IgD-negative memory B cell (primary cell): Measurements from ENCODE around the gene JARID2. TPM values are rescaled to one million over a fixed set of nuclear protein-coding genes. Genes with fewer than 3 reads are reported as not detected.

ENCODE experiments used
- H3K27ac Mint-ChIP-seq, 3 donors: one replicate each; pipeline ENCODE4 v1.8.0; 2020 to 2022; ENCODE audit warnings: mild to moderate bottlenecking in 3 of 3, mixed read lengths in 3 of 3, moderate library complexity in 1 of 3
- H3K27me3 Mint-ChIP-seq: one replicate; pipeline ENCODE4 v1.8.0; 2021; ENCODE audit warnings: mixed read lengths
- H3K36me3 Mint-ChIP-seq: one replicate; pipeline ENCODE4 v1.8.0; 2020; ENCODE audit warnings: mild to moderate bottlenecking, mixed read lengths
- H3K4me1 Mint-ChIP-seq, 3 donors: one replicate each; pipeline ENCODE4 v1.8.0; 2020 to 2022; ENCODE audit warnings: mixed read lengths in 3 of 3, mild to moderate bottlenecking in 1 of 3
- H3K4me3 Mint-ChIP-seq, 4 donors: one replicate each; pipeline ENCODE4 v1.8.0; 2020 to 2022; ENCODE audit warnings: mild to moderate bottlenecking in 4 of 4, mixed read lengths in 4 of 4, moderate library complexity in 3 of 4
- H3K9me3 Mint-ChIP-seq, 3 donors: one replicate each; pipeline ENCODE4 v1.8.0; 2020 to 2021; ENCODE audit warnings: mixed read lengths in 3 of 3, mild to moderate bottlenecking in 1 of 3
- polyA plus RNA-seq: library from polyadenylated mRNA; unstranded; fragments of 300-500 nt; fragmentation: Illumina TruSeq; gene quantifications from one replicate; pipeline ENCODE4 v1.2.3, GENCODE V29; 2021

The JARID2 gene
- polyA plus RNA-seq, 1 donor from 2014 or later: 10.8 TPM

DNA sequence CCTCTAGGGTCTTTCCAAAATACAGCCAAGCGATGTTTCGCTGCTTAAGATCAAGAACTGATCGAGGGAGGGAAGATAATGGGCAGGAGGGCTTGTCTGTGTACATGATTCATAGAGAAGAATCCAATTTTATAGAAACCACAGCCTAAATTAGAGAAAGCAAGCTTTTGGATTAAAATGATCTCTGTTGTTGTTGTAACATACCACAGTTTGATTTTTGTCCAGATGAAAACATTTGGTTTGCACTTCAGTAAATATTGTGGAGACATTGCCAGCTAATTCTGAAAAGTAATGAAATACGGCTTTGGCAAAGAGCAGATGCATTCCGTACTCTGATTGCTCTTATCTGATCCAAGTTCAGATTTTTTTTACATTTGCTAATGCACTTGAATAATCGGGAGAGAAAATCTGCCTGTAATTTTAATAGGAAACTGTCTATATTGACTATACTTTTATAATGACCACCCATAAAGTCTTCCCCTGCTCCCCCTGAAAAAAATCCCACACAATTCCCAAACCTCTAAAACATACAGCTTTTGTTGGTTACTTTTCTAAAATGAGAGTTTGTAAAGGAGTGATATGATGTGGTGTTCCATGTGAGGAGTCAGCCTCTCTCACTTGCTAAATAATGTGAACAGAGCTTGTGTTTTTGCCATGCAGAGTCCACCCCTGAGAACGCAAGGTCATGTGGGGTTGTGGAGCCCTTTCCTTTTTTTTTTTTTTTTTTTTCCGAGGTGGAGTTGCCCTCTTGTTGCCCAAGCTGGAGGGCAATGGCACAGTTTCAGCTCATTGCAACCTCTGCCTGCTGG lies 217.1 kb downstream of the JARID2 start:
- Mint-ChIP-seq H3K36me3 (peaks cover 4% of the 10 kb centered on the region), H3K27me3 (no peaks in the 10 kb centered on the region), H3K27ac (no peak overlapping the region), H3K9me3 (no peaks in the 10 kb centered on the region), H3K4me1 (peaks cover 16 to 60% (median 40%) of the 10 kb centered on the region in 3 donors), H3K4me3 (no peak overlapping the region)

DNA sequence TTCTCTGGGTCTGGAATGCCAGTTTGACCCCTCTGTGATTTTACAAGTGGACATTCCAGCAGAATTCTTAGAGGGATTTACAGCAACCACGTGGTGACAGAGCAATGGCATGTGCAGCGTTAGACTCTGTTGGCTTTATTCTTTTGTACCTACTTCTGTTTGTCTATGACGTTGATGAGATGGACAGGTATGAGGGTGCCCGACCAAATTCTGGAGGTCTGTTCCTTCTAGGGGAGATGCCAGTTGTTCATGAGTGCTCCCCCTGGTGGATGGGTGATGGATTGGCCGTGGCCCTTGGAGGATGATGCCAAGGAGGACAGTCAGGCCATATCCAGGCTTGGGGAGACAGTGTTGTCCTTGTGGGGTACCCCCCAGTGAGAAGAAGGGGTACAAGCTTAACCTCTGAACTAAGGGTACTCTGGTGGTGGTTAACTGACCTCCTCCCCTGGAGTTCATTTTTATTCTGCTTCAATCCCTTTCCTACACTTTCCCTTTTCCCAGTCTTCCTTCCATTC lies 218.4 kb downstream of the JARID2 start:
- Mint-ChIP-seq H3K36me3 (peaks cover 10% of the 10 kb centered on the region), H3K4me1 (peaks cover 11 to 53% (median 29%) of the 10 kb centered on the region in 3 donors), H3K27ac (peak overlapping the region in 1 of 3 donors; percentile 30), H3K27me3 (no peaks in the 10 kb centered on the region), H3K4me3 (no peak overlapping the region), H3K9me3 (no peaks in the 10 kb centered on the region)

DNA sequence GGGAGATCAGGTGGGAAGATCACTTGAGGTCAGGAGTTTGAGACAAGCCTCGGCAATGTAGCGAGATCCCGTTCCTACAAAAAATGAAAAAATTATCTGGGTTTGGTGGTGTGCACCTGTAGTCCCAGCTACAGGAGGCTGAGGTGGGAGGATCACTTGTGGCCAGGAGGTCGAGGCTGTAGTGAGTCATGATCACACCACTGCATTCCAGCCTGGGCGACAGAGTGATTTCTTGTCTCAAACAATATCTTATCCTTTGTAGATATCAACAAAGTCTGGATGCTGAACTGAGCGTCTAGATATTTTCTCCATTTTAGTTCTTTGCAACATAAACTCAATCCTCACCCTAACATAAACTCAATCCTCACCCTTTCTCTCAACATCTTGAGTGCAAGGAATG lies 219.3 kb downstream of the JARID2 start:
- Mint-ChIP-seq H3K27me3 (no peaks in the 10 kb centered on the region), H3K9me3 (no peaks in the 10 kb centered on the region), H3K36me3 (peaks cover 6% of the 10 kb centered on the region), H3K4me3 (no peak overlapping the region), H3K27ac (no peak overlapping the region), H3K4me1 (peaks cover 8 to 44% (median 22%) of the 10 kb centered on the region in 3 donors)

DNA sequence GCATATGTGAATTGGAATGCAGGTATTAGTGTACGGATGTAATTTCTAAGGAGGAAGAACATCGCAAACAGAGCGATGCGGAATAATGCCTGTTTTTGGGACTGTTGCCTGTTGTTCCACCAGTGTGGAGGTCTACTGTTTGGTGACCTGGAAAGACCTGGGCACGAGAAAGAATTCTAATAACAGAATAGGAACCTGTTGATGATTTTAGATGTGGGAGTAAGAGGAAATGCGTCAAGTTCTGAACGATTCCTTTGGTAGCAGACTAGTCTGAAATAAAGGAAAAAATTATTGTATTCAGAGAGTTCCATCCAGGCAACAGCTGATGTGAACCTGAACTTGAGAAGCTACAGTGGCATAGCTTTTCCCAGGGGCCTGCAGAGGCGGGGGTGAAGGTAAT lies 224.9 kb downstream of the JARID2 start:
- peaks cover 11% of the 10 kb centered on the region for H3K36me3 Mint-ChIP-seq
- H3K9me3 Mint-ChIP-seq: no peaks in the 10 kb centered on the region
- H3K4me1 Mint-ChIP-seq: peaks cover 6 to 28% (median 12%) of the 10 kb centered on the region in 3 donors
- no peaks in the 10 kb centered on the region for H3K27me3 Mint-ChIP-seq
- H3K4me3 Mint-ChIP-seq: no peak overlapping the region
- no peak overlapping the region for H3K27ac Mint-ChIP-seq

DNA sequence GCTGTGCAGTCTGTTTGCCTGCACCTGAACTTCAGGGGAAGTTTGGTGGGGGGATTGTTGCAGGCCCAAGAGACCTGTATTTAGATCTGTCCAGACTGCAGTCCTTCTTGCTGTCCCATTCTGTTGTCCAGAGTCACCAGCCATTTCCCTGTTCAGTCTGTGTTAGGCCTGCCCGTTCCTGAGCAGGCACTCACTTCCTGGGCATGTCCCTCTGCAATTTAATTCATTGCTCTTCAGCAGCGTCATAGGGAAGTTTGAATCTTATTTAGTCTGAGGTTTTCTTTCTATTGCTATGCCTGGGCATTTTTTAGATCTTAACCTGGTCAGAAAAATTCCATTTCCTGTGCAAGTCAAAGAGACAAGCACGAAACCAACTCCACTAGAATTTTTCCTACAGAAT lies 226.8 kb downstream of the JARID2 start:
- Mint-ChIP-seq H3K36me3 (peaks cover 13% of the 10 kb centered on the region), H3K4me1 (peaks cover 11 to 28% (median 12%) of the 10 kb centered on the region in 3 donors), H3K27me3 (no peaks in the 10 kb centered on the region), H3K4me3 (no peak overlapping the region), H3K27ac (no peak overlapping the region), H3K9me3 (no peaks in the 10 kb centered on the region)

DNA sequence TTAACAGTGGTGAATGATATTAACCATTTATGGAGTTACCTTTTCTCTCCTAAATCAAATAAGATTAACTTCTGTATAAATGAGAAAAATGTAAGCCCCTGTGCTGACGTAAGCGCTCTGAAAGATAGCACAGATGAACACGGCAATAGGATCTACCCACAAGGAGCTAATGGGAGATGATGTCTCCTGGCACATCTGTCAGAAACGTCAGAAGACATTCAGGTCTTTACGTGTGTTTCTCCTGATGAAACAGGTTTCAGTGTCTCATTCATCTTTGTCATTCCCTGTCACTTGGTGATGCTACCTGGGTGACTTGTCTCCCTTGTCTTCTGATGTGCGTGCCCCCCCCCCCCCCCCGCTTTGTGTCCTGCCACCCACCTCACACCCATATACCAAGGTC lies 227.3 kb downstream of the JARID2 start:
- no peak overlapping the region for H3K27ac Mint-ChIP-seq
- H3K36me3 Mint-ChIP-seq: peaks cover 13% of the 10 kb centered on the region
- H3K4me3 Mint-ChIP-seq: no peak overlapping the region
- H3K4me1 Mint-ChIP-seq: peaks cover 12 to 31% (median 13%) of the 10 kb centered on the region in 3 donors
- no peaks in the 10 kb centered on the region for H3K9me3 Mint-ChIP-seq
- H3K27me3 Mint-ChIP-seq: no peaks in the 10 kb centered on the region

DNA sequence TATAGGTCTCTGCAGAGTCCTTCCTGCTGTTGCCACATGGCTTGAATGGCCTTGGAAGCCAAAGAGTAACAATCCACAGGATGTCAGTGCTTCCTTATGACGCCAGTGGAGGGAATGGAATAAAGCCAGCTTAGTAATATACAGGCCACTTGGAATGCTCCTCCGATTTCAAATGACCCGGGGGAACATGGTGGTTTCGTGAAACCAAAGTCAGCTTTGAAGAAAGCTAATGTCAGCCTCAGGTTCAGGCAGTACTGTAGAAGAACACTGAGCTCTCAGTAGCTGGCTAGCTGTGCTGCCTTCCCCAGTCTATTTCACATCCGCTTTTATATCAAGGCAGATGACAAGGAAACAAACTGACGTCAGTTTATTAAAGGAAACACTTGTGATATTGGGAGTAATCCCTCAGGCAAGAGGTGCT lies 227.9 kb downstream of the JARID2 start:
- Mint-ChIP-seq H3K4me3 (no peak overlapping the region), H3K36me3 (peaks cover 9% of the 10 kb centered on the region), H3K4me1 (peaks cover 12 to 29% (median 13%) of the 10 kb centered on the region in 3 donors), H3K27ac (no peak overlapping the region), H3K27me3 (no peaks in the 10 kb centered on the region), H3K9me3 (no peaks in the 10 kb centered on the region)

DNA sequence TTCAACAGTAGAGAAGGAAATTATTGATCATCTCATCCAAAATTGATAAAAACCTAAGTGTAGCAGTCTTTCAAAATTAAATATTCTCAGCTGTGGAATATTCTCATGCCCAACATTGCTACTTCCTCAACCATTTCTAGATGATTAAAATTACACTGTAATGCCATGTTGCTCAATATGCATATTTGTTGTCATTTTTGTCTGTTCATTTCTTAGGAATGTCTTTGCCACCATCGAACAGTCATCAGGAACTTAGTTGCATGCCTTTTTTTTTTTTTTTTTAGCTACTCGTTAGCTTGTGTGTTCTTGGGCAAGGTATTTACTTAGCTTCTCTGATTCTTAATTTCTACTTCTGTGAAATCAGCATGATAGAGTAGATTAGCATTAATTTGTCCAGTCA lies 228.3 kb downstream of the JARID2 start:
- Mint-ChIP-seq H3K9me3 (no peaks in the 10 kb centered on the region), H3K4me1 (peaks cover 13 to 27% (median 15%) of the 10 kb centered on the region in 3 donors), H3K36me3 (peaks cover 7% of the 10 kb centered on the region), H3K27ac (no peak overlapping the region), H3K27me3 (no peaks in the 10 kb centered on the region), H3K4me3 (no peak overlapping the region)

DNA sequence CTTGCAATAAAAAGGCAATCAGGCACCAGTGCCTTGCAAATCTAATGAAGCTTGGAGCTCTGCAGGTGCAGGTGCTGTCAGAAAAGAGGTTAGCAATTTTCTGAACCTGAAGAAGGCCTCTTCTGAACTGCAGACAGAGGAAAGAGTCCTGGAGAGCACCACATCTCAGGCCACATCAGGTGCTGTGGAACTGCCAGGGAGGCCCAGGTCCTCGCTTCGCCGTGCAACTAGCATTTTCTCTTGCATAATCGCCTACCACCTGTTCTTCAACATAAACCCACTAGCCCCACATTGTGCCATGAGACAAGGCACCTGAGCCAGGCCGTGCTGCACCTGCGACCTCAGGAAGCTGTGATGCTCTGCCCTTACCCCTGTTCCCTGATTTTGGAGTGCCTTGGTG lies 229.4 kb downstream of the JARID2 start:
- peaks cover 16 to 29% (median 16%) of the 10 kb centered on the region in 3 donors for H3K4me1 Mint-ChIP-seq
- no peaks in the 10 kb centered on the region for H3K9me3 Mint-ChIP-seq
- H3K27ac Mint-ChIP-seq: peak overlapping the region in 1 of 3 donors; percentile 64
- no peaks in the 10 kb centered on the region for H3K27me3 Mint-ChIP-seq
- H3K4me3 Mint-ChIP-seq: no peak overlapping the region
- H3K36me3 Mint-ChIP-seq: peaks cover 7% of the 10 kb centered on the region

DNA sequence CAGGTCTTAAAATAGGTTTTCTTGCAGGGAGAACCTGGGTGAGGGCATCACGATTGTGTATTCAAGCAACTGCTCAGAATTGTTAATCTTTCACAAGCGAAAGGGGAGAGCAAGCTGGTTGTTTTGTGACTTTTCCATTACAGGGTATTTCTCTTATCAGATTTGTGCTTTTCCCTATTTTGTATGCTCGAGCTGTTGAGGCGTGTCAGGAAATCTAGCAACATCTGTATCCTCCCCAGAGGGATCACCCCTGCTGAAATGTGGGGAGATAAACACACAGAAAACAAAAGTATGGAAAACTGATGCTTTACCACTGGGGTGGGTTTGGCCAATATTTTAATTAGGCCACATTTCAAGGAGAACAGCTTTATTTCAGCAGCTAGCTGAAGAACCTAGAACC lies 230.0 kb downstream of the JARID2 start:
- Mint-ChIP-seq H3K36me3 (peaks cover 7% of the 10 kb centered on the region), H3K9me3 (no peaks in the 10 kb centered on the region), H3K27me3 (no peaks in the 10 kb centered on the region), H3K27ac (peak overlapping the region in 1 of 3 donors; percentile 64), H3K4me3 (no peak overlapping the region), H3K4me1 (peaks cover 16 to 34% (median 17%) of the 10 kb centered on the region in 3 donors)

DNA sequence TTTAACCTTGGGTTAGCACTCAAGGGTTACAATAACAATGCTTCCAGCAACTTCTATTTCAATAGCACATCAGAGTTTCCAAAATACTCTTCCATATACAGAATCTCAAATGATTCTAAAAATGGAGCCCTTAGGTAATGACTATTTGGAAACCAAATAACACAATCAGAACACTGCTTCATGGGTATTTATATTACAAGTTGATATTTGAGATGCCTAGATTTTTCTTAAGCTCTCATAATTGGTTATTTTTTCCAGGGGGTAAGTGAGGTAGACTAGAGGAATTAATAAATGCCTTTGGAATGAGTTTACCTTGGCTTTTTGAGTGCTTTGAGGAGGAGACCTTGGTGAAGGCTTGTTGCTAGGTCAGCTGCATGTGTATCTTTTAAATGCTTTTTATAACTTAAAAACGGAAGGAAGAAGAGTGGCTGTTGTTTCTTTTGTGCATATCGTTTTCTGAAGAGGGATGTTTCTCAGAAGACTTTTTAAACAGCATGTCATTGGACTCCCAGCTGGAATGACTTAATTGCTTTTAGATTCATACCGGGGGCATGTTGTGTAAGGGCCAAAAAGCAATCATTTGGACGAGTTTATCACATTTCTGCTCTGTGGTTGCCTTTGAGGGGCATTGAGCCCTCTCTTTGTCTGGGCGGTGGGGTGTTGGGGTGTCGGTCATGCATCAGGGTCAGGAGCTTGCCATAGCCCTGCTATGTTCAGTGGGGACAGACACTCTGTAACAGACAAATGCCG lies 230.9 kb downstream of the JARID2 start:
- Mint-ChIP-seq H3K4me3 (peak overlapping the region in 2 of 4 donors; percentile 44 to 55), H3K27ac (peak overlapping the region in 1 of 3 donors; percentile 19), H3K9me3 (no peaks in the 10 kb centered on the region), H3K27me3 (no peaks in the 10 kb centered on the region), H3K36me3 (peaks cover 7% of the 10 kb centered on the region), H3K4me1 (peaks cover 16 to 43% (median 26%) of the 10 kb centered on the region in 3 donors)

DNA sequence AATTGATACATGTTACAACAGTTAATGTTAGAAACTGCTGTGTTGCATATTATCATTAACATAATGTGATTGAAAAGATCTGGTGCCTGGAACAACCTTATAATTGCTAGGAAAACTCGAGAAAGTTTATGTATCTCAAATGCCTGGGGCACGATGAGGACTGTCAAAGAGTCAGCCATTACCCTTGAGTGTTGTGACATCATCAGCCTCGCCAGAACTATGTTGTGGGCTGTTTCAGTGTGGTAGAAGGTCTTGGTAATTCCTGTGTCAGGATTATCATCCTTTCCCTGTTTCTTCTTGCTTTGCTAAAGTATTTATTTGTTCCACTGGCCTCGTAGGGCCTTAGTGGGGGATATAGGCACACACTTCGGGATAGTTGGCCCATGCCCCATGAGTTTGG lies 231.9 kb downstream of the JARID2 start:
- Mint-ChIP-seq H3K4me1 (peaks cover 16 to 37% (median 27%) of the 10 kb centered on the region in 3 donors), H3K4me3 (no peak overlapping the region), H3K9me3 (no peaks in the 10 kb centered on the region), H3K27ac (no peak overlapping the region), H3K27me3 (no peaks in the 10 kb centered on the region), H3K36me3 (peaks cover 7% of the 10 kb centered on the region)

DNA sequence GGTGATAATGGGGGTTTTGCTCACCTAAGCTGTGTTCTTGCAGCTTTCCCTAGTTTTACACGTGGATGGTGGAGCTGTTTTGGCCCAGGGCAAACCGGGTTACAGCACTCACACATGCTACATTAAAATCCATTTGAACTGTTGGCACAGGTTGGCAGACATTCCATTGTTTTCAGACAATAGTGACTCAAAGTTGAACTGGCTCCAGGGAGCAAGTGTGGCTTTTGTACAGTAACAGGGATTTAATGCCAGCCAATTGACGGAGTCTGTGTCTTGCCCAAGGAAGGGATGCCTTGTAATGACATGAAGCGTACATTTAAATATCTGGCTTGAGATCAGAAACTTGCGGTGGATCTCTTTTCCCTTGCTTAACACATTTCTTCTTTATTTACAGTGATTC lies 233.9 kb downstream of the JARID2 start:
- Mint-ChIP-seq H3K4me3 (no peak overlapping the region), H3K27me3 (no peaks in the 10 kb centered on the region), H3K36me3 (peaks cover 7% of the 10 kb centered on the region), H3K4me1 (peaks cover 16 to 42% (median 32%) of the 10 kb centered on the region in 3 donors), H3K9me3 (no peaks in the 10 kb centered on the region), H3K27ac (no peak overlapping the region)

DNA sequence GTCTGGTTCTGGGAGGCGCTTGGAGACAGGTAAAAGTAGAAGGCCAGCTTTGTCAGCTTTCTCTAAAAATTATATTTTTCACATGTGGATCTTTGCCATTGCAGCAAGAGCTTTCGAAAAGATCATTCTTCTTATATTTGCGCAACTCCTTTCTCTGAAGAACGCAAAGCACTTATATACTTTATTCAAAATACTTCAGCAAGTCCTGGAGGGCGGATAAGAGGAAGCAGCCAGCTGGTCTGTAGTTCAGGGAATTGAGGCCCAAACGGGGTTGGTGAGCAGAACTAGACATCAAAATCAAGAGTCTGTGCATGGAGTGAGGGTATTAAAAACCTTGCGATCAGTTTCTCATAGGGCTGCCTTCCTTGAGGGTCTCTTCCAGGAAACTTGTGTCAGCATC lies 234.7 kb downstream of the JARID2 start:
- H3K27ac Mint-ChIP-seq: no peak overlapping the region
- H3K4me1 Mint-ChIP-seq: peaks cover 13 to 37% (median 31%) of the 10 kb centered on the region in 3 donors
- peak overlapping the region in 1 of 4 donors; percentile 45 for H3K4me3 Mint-ChIP-seq
- no peaks in the 10 kb centered on the region for H3K27me3 Mint-ChIP-seq
- H3K9me3 Mint-ChIP-seq: no peaks in the 10 kb centered on the region
- peaks cover 2% of the 10 kb centered on the region for H3K36me3 Mint-ChIP-seq
